ENCODE data around the gene ZNF629. TPM values are rescaled to one million over a fixed set of nuclear protein-coding genes. Genes with fewer than 3 reads are reported as not detected.

ZNF629 gene
- total RNA-seq, 1 donor from 2014 or later, result 4.2 TPM

- Histone ChIP-seq H3K27me3 (ENCODE audit: control insufficient read depth, insufficient read depth, low read length) (no peaks in the 10 kb centered on the region), H3K36me3 (ENCODE audit: control insufficient read depth, insufficient read depth, low read length) (peaks cover 9% of the 10 kb centered on the region), H3K4me3 (ENCODE audit: low read depth, low read length) (no peak overlapping the region)
- no peak for TF ChIP-seq CTCF (IDR thresholded peaks at IDR 0.05; ENCODE audit: insufficient read depth, low read length, severe bottlenecking)
- DNase-seq (ENCODE audit: low read depth), result no peak
- no peak for FAIRE-seq
Measured at GRCh38 chr16:30757316-30757715, 29.7 kb downstream of the ZNF629 start.

- FAIRE-seq (no peak), DNase-seq (ENCODE audit: low read depth) (no peak)
- no peak for TF ChIP-seq CTCF (IDR thresholded peaks at IDR 0.05; ENCODE audit: insufficient read depth, low read length, severe bottlenecking)
- Histone ChIP-seq H3K36me3 (ENCODE audit: control insufficient read depth, insufficient read depth, low read length) (peaks cover 9% of the 10 kb centered on the region), H3K27me3 (ENCODE audit: control insufficient read depth, insufficient read depth, low read length) (no peaks in the 10 kb centered on the region), H3K4me3 (ENCODE audit: low read depth, low read length) (no peak overlapping the region)
Measured at GRCh38 chr16:30756781-30757100, 30.3 kb downstream of the ZNF629 start.

DNA sequence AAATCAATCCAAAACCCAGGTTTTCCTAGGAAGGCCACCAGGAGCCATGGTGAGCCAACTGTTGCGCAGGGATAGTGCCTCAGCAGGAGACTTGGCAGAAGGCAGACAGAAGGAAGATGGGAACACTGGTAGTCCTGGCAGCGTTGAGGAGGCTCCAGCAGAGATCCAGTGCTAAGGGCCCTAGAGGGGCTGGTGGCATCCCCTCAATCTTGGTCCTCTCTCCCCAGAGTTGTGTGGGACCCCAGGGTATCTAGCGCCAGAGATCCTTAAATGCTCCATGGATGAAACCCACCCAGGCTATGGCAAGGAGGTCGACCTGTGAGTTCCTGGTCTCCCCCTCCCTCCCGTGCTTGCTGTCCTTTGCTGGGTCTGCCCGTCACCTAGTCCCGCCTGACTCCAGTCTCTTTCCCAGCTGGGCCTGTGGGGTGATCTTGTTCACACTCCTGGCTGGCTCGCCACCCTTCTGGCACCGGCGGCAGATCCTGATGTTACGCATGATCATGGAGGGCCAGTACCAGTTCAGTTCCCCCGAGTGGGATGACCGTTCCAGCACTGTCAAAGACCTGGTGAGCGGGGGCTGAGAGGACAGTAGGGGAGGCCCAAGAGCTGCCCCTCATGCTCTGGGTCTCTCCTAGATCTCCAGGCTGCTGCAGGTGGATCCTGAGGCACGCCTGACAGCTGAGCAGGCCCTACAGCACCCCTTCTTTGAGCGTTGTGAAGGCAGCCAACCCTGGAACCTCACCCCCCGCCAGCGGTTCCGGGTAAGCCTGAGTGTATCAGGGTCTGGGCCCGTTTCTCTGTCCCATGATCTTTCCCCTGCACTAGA, 30.8 kb downstream of the ZNF629 start:
- Histone ChIP-seq H3K27me3 (ENCODE audit: control insufficient read depth, insufficient read depth, low read length) (no peaks in the 10 kb centered on the region), H3K4me3 (ENCODE audit: low read depth, low read length) (no peak overlapping the region), H3K36me3 (ENCODE audit: control insufficient read depth, insufficient read depth, low read length) (peaks cover 13% of the 10 kb centered on the region)
- DNase-seq (ENCODE audit: low read depth) (no peak), FAIRE-seq (no peak)
- TF ChIP-seq CTCF (IDR thresholded peaks at IDR 0.05; ENCODE audit: insufficient read depth, low read length, severe bottlenecking), result no peak

DNA sequence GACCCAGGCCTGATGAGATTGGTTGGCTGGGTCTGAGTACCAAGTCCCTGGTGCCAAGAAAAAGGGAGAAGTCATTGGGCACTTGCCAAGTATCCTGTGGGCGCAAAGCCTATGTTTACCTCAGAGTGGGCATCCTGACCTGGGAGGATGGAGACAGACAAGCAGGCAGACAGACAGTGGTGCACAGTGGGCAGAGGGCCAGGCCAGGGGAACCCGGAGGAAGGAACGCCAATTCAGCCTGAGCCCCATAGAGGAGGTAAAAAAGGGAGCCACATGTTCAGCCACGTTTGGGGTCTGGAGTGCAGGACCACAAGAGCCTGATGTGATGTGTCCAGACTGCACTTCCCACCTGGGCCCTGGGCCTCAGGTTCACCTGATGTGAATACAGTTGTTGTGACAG, 33.4 kb downstream of the ZNF629 start:
- Histone ChIP-seq H3K27me3 (ENCODE audit: control insufficient read depth, insufficient read depth, low read length) (no peaks in the 10 kb centered on the region), H3K36me3 (ENCODE audit: control insufficient read depth, insufficient read depth, low read length) (peaks cover 18% of the 10 kb centered on the region), H3K4me3 (ENCODE audit: low read depth, low read length) (no peak overlapping the region)
- no peak for DNase-seq (ENCODE audit: low read depth)
- no peak for FAIRE-seq
- TF ChIP-seq CTCF (IDR thresholded peaks at IDR 0.05; ENCODE audit: insufficient read depth, low read length, severe bottlenecking), result no peak

DNA sequence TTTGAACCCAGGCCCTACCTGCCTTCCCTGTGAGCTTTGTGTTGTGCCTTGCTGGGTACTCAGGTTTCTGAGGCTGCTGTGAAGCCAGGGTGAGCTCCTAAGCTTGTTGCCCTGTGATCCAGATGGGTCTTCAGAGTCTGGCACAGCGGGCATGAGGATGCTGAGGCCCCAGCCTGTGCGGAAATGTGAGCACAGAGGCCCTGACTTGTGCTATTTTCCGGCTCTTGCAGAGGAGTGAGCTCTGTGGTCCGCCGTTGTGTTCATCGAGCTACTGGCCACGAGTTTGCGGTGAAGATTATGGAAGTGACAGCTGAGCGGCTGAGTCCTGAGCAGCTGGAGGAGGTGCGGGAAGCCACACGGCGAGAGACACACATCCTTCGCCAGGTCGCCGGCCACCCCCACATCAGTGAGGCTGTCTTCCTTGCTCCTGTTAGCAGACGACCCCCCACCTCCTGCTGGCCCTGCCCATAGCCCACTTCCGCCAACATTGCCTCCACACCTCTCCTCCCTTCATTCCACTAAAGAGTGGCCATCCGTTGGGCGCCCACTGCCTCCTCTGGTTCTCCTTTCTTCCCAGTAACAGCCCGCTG, 36.0 kb downstream of the ZNF629 start:
- DNase-seq (ENCODE audit: low read depth), result no peak
- peaks cover 11% of the 10 kb centered on the region for H3K36me3 ChIP-seq (ENCODE audit: control insufficient read depth, insufficient read depth, low read length)

More for the DNA sequence above, 36.0 kb downstream of the ZNF629 start:
- no peaks in the 10 kb centered on the region for H3K27me3 ChIP-seq (ENCODE audit: control insufficient read depth, insufficient read depth, low read length)
- no peak overlapping the region for H3K4me3 ChIP-seq (ENCODE audit: low read depth, low read length)
- no peak for TF ChIP-seq CTCF (IDR thresholded peaks at IDR 0.05; ENCODE audit: insufficient read depth, low read length, severe bottlenecking)
- no peak for FAIRE-seq

All from bronchial epithelial cell (primary cell).